ENCODE measurements around the gene ZNF556.

The ZNF556 gene

GRCh38 chr19:2822846-2823245 lies 44.3 kb upstream of the ZNF556 start:
- no peak for ATAC-seq
- TF ChIP-seq TOX (CRISPR knock-in tag; IDR thresholded peaks at IDR 0.05; ENCODE audit: borderline replicate concordance) = no peak
- no peak for TF ChIP-seq ARNTL (CRISPR knock-in tag; IDR thresholded peaks at IDR 0.05; ENCODE audit: borderline replicate concordance, low read depth)
- TF ChIP-seq RARB (CRISPR knock-in tag; IDR thresholded peaks at IDR 0.05) = no peak
- TF ChIP-seq BACH2 (CRISPR knock-in tag; IDR thresholded peaks at IDR 0.05; ENCODE audit: borderline replicate concordance) = no peak
- TF ChIP-seq SNAI2 (CRISPR knock-in tag; IDR thresholded peaks at IDR 0.05) = no peak
- TF ChIP-seq CREB5 (CRISPR knock-in tag; IDR thresholded peaks at IDR 0.05; ENCODE audit: low read depth) = no peak
- TF ChIP-seq OSR1 (CRISPR knock-in tag; IDR thresholded peaks at IDR 0.05) = no peak

- no peak for TF ChIP-seq ZFP30 (CRISPR knock-in tag; IDR thresholded peaks at IDR 0.05)
- no peak for TF ChIP-seq PPARA (CRISPR knock-in tag; IDR thresholded peaks at IDR 0.05; ENCODE audit: borderline replicate concordance)
- no peak for TF ChIP-seq ARNTL (CRISPR knock-in tag; IDR thresholded peaks at IDR 0.05; ENCODE audit: borderline replicate concordance, low read depth)
- no peak for TF ChIP-seq ESRRG (CRISPR knock-in tag; IDR thresholded peaks at IDR 0.05)
- TF ChIP-seq TCF4 (CRISPR knock-in tag; IDR thresholded peaks at IDR 0.05; ENCODE audit: borderline replicate concordance) = no peak
- no peak for TF ChIP-seq GLIS3 (CRISPR knock-in tag; IDR thresholded peaks at IDR 0.05)
- no peak for TF ChIP-seq CSRNP3 (CRISPR knock-in tag; IDR thresholded peaks at IDR 0.05)
- TF ChIP-seq TOX (CRISPR knock-in tag; IDR thresholded peaks at IDR 0.05; ENCODE audit: borderline replicate concordance) = no peak
- TF ChIP-seq ZC3H10 (CRISPR knock-in tag; IDR thresholded peaks at IDR 0.05) = no peak
- TF ChIP-seq ZNF70 (CRISPR knock-in tag; IDR thresholded peaks at IDR 0.05) = no peak
- no peak for TF ChIP-seq ZFP3 (CRISPR knock-in tag; IDR thresholded peaks at IDR 0.05)
- no peak for TF ChIP-seq SNAI2 (CRISPR knock-in tag; IDR thresholded peaks at IDR 0.05)
- no peak for TF ChIP-seq ZNF8 (CRISPR knock-in tag; IDR thresholded peaks at IDR 0.05)
- no peak for TF ChIP-seq TSHZ2 (CRISPR knock-in tag; IDR thresholded peaks at IDR 0.05)
- no peak for TF ChIP-seq ZNF565 (CRISPR knock-in tag; conservative IDR thresholded peaks at IDR 0.05; ENCODE audit: low read depth)
- TF ChIP-seq OSR1 (CRISPR knock-in tag; IDR thresholded peaks at IDR 0.05) = no peak
- TF ChIP-seq CREB5 (CRISPR knock-in tag; IDR thresholded peaks at IDR 0.05; ENCODE audit: low read depth) = no peak
- TF ChIP-seq RARB (CRISPR knock-in tag; IDR thresholded peaks at IDR 0.05) = no peak
- no peak for TF ChIP-seq CSDC2 (CRISPR knock-in tag; IDR thresholded peaks at IDR 0.05)
- no peak for ATAC-seq
Measured at GRCh38 chr19:2823646-2824045, 43.5 kb upstream of the ZNF556 start.

- no peak for ATAC-seq
- no peak for TF ChIP-seq TOX (CRISPR knock-in tag; IDR thresholded peaks at IDR 0.05; ENCODE audit: borderline replicate concordance)
- no peak for TF ChIP-seq PATZ1 (CRISPR knock-in tag; IDR thresholded peaks at IDR 0.05; ENCODE audit: borderline replicate concordance)
- no peak for TF ChIP-seq ARNTL (CRISPR knock-in tag; IDR thresholded peaks at IDR 0.05; ENCODE audit: borderline replicate concordance, low read depth)
- no peak for TF ChIP-seq ISL1 (CRISPR knock-in tag; IDR thresholded peaks at IDR 0.05)
- no peak for TF ChIP-seq CSDC2 (CRISPR knock-in tag; IDR thresholded peaks at IDR 0.05)
- no peak for TF ChIP-seq GLIS3 (CRISPR knock-in tag; IDR thresholded peaks at IDR 0.05)
- no peak for TF ChIP-seq ZC3H10 (CRISPR knock-in tag; IDR thresholded peaks at IDR 0.05)
- TF ChIP-seq ZNF8 (CRISPR knock-in tag; IDR thresholded peaks at IDR 0.05) = no peak
- TF ChIP-seq SNAI2 (CRISPR knock-in tag; IDR thresholded peaks at IDR 0.05) = no peak
- TF ChIP-seq ZNF565 (CRISPR knock-in tag; conservative IDR thresholded peaks at IDR 0.05; ENCODE audit: low read depth) = no peak
- TF ChIP-seq ESRRG (CRISPR knock-in tag; IDR thresholded peaks at IDR 0.05) = no peak
- no peak for TF ChIP-seq BACH2 (CRISPR knock-in tag; IDR thresholded peaks at IDR 0.05; ENCODE audit: borderline replicate concordance)
- no peak for TF ChIP-seq ZFP3 (CRISPR knock-in tag; IDR thresholded peaks at IDR 0.05)
- TF ChIP-seq ZNF70 (CRISPR knock-in tag; IDR thresholded peaks at IDR 0.05) = no peak
- no peak for TF ChIP-seq CREB5 (CRISPR knock-in tag; IDR thresholded peaks at IDR 0.05; ENCODE audit: low read depth)
- TF ChIP-seq TSHZ2 (CRISPR knock-in tag; IDR thresholded peaks at IDR 0.05) = no peak
- TF ChIP-seq OSR1 (CRISPR knock-in tag; IDR thresholded peaks at IDR 0.05) = no peak
Measured at GRCh38 chr19:2824129-2824528, 43.0 kb upstream of the ZNF556 start.
